GM08714 (cell line): Measurements from ENCODE around the gene CERS6.
"Not testable (repeated sequence)": the region's sequence is repeated elsewhere in the genome, so short reads cannot be mapped to it uniquely, and the experiment has no call there.

Experiments
- H3K4me3 ChIP-seq: fragments of 200-500 bp; sonication (Bioruptor generic); 2 replicates; pipeline ENCODE4 v1.5.1; 2014; ENCODE audit warnings: mild to moderate bottlenecking, low read length, inconsistent platforms
- ZNF274 ChIP-seq: IDR thresholded peaks from 2 replicates; pipeline ENCODE4 v1.6.1; 2012; ENCODE audit warnings: mild to moderate bottlenecking, low read depth, low read length

CERS6 gene, protein sequence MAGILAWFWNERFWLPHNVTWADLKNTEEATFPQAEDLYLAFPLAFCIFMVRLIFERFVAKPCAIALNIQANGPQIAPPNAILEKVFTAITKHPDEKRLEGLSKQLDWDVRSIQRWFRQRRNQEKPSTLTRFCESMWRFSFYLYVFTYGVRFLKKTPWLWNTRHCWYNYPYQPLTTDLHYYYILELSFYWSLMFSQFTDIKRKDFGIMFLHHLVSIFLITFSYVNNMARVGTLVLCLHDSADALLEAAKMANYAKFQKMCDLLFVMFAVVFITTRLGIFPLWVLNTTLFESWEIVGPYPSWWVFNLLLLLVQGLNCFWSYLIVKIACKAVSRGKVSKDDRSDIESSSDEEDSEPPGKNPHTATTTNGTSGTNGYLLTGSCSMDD

DNA sequence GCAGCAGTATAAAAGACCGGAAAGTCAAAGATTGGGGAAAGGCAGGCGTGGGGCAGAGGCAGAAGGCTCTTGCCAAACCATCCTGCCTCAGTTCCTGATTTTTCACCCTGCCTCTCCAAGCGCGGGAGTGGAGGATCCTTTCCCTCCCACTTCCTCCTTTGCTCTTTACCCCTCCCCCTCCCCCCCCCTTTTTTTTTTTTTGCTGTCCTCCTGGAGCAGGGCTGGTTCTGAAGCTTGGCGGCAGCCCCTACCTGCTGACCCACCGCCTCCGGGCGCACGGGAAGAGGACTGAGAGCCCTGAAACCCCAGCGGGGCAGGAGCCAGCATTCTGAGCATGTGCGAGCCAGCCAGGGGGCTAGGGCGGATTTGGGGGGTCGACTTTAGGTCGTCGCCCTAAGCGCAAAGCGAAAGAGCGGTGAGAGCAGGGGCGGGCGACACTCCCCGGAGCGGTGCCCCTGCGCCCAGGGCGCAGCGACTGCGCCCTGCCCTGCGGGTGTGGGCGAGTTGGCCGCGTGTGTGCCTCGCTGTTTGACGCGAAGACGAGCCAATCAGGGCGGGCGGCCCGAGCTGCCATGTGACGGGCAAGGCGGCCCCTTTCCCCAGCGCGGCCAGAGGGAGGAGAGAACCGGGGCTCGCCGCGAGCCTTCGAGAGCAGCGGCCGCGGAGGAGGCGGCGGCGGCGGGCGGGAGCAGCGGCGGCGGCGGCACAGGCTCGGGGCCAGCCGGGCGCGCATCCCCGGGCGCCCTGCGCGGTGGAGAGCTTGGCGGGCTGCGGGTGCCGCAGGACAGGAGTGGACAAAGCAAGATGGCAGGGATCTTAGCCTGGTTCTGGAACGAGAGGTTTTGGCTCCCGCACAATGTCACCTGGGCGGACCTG is at the start of gene CERS6:
CERS6 (plus strand) TSS at position 628 of the 876 bp plus-strand sequence; CDS start at position 805, 177 bp downstream.
- peak within 1 kb of the TSS; percentile 84 for H3K4me3 ChIP-seq
- TF ChIP-seq ZNF274: no peak

DNA sequence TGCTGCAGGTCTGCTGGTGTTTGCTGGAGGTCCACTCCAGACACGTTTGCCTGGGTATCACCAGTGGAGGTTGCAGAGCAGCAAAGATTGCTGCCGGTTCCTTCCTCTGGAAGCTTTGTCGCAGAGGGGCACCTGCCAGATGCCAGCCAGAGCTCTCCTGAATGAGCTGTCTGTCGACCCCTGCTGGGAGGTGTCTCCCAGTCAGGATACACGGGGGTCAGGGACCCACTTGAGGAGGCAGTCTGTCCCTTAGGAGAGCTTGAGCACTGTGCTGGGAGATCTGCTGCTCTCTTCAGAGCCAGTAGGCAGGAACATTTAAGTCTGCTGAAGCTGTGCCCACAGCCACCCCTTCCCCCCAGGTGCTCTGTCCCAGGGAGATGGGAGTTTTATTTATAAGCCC is 43.8 kb upstream of the CERS6 start:
- H3K4me3 ChIP-seq: not testable (repeated sequence)

DNA sequence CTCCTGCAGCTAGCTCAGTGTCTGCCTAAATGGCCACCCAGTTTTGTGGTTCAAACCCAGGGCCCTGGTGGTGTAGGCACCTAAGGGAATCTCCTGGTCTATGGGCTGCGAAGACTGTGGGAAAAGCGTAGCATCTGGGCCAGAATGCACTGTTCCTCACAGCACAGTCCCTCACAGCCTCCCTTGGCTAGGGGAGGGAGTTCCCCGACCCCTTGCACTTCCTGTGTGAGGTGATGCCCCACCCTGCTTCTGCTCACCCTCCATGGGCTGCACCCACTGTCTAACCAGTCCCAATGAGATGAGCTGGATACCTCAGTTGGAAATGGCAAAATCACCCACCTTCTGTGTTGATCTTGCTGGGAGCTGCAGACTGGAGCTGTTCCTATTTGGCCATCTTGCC is 43.0 kb upstream of the CERS6 start:
- H3K4me3 ChIP-seq: not testable (repeated sequence)

DNA sequence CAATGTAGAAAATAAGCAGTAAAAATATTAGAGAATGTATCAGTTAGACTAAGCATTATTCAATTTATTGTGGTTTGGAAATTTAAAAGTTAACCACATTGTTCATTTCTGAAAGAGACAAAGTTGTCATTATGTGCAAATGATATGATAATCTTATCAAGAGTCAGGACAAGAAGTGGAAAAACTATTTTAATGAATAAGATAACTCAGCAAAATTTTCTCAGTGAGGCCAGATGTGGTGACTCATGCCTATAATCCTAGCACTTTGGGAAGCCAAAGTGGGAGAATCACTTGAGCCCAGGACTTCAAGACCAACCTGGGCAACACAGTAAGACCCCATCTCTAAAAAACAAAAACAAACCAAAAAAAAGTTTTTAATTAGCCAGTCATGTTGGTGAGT is 39.5 kb upstream of the CERS6 start:
- no peak overlapping the region for H3K4me3 ChIP-seq
- TF ChIP-seq ZNF274: no peak

DNA sequence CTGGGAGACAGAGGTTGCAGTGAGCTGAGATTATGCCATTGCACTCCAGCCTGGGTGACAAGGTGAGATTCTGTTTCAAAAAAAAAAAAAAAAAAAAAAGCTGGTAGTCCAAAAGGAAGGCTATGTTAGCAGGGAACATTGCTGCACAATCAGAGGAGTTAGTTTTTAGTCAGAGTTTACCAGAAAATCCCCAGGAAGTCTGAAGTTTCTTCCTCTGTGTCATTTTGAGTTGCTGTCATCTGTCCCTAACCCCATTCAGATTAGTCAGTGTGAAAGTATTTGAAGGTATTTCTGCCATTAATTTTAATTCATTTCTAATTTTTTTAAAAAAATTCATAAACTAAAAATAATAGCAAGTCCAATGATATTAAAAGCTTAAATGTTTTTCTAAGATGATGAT is 33.5 kb upstream of the CERS6 start:
- TF ChIP-seq ZNF274: no peak

DNA sequence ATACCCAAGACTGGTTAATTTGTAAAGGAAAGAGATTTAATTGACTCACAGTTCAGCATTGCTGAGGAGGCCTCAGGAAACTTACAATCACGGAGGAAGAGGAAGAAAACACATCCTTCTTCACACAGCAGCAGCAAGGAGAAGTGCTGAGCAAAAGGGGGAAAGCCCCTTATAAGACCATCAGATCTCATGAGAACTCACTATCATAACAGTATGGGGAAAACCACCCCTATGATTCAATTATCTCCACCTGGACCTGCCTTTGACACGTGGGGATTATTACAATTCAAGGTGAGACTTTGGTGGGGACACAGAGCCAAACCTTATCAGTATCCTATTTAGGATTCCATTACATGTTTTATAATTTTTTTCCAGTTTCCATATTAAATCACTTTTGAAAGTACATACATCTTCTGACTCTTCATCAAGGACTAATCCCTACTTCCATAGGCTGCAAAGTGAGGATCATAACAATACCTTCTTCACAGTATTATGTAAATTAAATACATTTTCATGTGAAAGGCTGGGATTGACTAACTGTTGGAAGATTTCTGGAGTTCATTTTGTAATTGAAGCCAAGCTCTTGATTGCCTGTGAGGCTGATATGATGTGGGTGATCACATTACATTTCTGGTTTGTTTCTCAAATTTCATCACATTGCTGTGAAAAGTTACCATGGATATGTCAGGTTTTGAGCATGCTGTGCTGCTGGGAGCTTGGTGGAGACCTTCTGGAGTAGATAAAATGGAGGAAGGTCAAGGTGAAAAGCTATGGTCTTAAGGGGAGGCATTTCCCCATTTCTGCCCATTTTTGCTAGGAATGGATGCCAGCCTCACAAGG is 31.7 kb upstream of the CERS6 start:
- TF ChIP-seq ZNF274: no peak

More for the DNA sequence above, 33.5 kb upstream of the CERS6 start:
- H3K4me3 ChIP-seq: no peak overlapping the region

DNA sequence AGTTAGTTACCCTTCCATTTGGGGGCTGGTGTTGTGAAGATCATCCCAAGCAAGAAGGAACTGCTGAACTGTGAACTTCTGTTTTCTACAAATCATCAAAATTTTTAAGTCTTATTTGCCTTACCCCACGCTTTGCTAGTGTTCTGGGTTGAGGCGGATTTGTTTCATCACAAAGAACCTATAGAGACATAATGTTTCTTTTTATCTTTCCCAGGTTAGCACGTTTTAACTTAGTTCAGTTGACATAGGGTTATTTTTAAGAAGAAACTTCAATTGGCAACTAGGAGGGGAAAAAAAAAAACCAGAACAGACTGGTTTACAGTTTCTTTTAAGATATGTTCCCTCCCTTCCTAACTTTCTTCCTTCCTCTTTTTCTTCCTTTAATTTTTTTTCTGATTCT is 31.1 kb upstream of the CERS6 start:
- H3K4me3 ChIP-seq: no peak overlapping the region
- no peak for TF ChIP-seq ZNF274

More for the DNA sequence above, 31.7 kb upstream of the CERS6 start:
- H3K4me3 ChIP-seq: no peak overlapping the region

DNA sequence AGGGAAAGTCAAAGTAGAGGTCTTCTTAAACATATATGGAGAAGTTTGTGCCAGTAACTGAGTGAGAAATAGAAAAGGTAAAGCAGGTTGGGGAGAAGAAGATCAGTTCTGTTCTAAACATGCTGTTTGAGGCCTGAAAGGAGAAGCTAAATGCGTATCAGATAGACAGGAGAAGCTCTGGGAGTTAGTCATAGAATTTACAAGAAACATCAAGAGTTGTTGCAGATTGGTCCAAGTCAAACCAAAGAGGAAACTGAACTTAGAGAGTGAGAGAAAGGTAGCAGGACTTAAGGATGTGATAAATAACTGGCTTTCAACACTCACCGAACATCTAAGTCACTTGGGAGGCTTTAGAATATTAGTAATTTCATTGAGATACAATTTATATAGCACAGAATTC is 29.2 kb upstream of the CERS6 start:
- no peak for TF ChIP-seq ZNF274
- no peak overlapping the region for H3K4me3 ChIP-seq

DNA sequence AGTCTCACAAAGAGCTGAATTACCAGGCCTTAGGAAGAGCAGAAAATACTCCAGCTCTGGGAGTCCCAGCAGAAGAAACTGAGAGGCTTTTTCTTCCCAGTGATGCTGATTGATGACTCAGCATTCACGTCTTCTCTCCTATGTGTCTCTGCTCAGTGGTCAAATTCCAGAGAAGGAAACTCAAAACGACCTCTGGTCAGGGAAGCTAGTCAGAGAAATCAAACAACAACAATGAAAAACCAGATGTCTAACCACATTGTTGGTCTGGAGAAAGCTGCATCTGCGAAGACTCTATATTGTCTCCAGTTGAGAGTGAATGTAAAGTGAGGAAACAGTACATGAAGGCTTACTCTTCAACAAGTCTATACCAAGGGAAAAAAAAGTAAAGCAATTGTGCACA is 28.6 kb upstream of the CERS6 start:
- H3K4me3 ChIP-seq: no peak overlapping the region
- TF ChIP-seq ZNF274: no peak

DNA sequence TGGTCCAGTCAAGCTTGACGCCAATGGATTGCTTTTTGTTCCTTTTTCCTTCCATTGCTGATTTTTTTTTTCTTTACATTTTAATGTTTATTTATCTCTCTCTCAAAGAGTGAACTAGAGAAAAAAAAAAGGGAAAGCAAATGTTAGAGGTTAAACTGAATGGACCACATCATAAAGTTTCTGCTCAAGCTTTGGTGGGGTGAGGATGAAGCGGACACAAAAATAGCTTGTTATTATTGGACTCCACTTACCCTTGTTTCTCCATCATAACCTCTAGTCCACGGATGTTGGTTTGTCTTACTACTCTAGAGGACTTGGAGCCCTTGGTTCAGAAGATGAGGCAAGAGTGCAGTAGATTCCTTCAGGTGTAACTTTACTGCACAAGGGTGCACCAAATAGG is 27.6 kb upstream of the CERS6 start:
- no peak for TF ChIP-seq ZNF274
- no peak overlapping the region for H3K4me3 ChIP-seq

DNA sequence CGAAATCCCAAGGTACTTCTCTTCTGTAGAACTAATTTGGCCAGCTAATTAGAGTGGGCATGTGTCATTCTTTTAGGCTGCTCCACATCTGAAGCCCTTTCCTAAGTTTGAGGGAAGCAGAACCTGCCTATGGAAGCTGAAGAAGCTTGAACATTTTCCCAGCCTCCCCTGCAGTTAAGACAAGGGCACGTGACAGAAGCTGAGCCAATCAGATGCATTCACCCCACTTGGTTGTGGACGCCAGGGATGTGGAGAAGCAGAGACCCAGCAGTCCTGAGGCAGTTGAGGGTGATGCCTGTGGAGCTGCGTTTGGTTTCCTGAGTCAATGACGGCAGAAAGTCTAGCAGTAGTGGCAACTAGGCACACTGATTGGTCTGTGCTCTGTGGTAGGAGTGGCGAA is 26.1 kb upstream of the CERS6 start:
- TF ChIP-seq ZNF274: no peak

DNA sequence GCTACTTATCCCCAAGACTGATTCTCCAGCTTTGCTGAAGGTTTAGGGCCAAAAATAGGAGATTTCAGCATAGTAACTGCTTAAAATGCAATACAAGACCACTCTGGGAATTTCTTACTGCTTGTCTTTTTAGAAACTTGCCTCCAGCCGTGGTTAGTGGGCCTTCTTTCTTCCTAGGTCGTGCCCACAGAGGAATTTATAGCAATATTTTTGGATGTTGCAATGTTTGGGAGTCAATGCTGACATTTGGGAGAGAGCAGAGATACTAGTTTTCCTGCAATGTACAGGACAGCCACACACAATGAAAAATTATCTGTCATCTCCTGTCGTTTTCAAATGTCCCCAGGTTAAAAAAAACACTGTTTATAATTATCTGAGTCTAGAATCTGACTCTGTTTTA is 25.6 kb upstream of the CERS6 start:
- no peak for TF ChIP-seq ZNF274

More for the DNA sequence above, 26.1 kb upstream of the CERS6 start:
- H3K4me3 ChIP-seq: no peak overlapping the region

DNA sequence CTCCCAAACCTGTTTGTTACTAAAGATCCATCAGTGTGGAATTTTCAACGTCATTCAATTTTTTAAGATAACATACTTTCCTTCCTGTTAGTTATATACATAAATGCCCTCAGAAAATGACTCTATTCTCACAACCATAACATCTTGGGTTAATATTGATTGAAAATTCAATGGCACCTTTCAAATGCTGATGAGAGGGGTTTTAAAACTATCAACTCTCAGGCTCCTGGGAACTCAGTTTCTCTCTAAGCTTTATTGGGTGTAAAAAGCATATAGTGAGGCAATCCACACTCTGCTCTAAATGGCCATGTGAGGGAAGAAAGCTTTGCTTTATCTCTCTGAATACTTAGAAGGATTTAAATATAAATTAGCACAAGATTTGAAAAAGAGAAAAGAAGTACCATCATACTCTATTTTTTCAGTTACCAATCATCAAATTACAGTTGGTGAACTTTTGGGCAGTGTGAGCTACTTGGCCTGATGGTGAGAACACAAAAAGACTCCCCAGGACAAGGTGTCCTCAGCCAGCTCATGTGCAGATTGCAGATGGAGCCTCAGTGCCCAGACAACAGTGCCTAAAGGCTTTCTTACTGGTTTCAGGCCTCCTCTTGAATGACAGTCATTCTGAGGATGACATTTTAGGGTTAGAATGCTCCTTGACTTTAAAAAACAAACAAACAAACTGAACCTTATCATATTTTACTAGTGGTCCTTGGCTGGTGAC is 24.6 kb upstream of the CERS6 start:
- no peak for TF ChIP-seq ZNF274
- no peak overlapping the region for H3K4me3 ChIP-seq

More for the DNA sequence above, 25.6 kb upstream of the CERS6 start:
- H3K4me3 ChIP-seq: no peak overlapping the region

DNA sequence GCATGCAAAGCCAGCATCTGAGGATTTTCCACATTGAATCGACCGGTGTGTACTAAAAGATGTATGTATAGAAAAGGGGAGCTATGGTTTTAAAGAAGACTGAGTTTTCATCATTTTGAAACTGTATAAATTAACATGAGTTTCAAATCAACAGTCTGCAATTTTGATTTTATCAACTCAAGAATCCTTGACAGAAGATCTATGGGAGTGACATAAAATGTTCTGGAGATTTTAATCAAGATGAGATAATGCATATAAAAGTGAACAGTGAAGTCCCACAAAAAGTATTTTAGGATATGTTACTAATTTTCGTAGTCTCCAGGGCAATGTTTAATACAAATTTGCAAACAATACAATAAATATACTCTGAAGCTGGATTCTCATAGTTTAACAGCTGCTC is 24.0 kb upstream of the CERS6 start:
- H3K4me3 ChIP-seq: no peak overlapping the region
- TF ChIP-seq ZNF274: no peak
